B cell (primary cell): ENCODE measurements around the gene CRY2.

Experiments used
- CTCF ChIP-seq: fragments of 200-600 bp; IDR thresholded peaks from one replicate; pipeline ENCODE4 v1.8.0; 2022; ENCODE audit warnings: antibody characterized with exemption, mild to moderate bottlenecking
- EZH2 ChIP-seq: IDR thresholded peaks from 2 replicates; pipeline ENCODE4 v1.6.1; 2012; ENCODE audit warnings: borderline replicate concordance, low read depth, mild to moderate bottlenecking, moderate library complexity, low read length; ENCODE audit not compliant: insufficient read depth, poor library complexity, severe bottlenecking

- no peak for TF ChIP-seq CTCF
- TF ChIP-seq EZH2 = no peak
These were observed 39.7 kb downstream of the CRY2 start for GRCh38 chr11:45886816-45887520.
